Measurements from ENCODE around the gene UQCRHL. TPM values are rescaled to one million over a fixed set of nuclear protein-coding genes. Genes with fewer than 3 reads are reported as not detected.
A peak's percentile ranks its signal among the peaks of the same experiment; 100 is the strongest.

The UQCRHL gene
- total and polyA plus RNA-seq, 2 donors (not counting 1 experiment from before 2014, with no cell fraction given), result 0.98 to 1.8 TPM

GRCh38 chr1:15848143-15848928 lies 40.9 kb upstream of the UQCRHL start:
- peak overlapping the region; percentile 99 for H3K27ac Mint-ChIP-seq
- Histone ChIP-seq H3K4me3 (ENCODE audit: control extremely low read depth in 1 of 5, extremely low read depth in 1 of 5, insufficient read depth in 1 of 5, low read depth in 2 of 5, low read length in 4 of 5) (peak overlapping the region; percentile 59 to 99 (median 89)), H3K4me1 (ENCODE audit: control insufficient read depth in 2 of 2, insufficient read depth in 2 of 2, low read length in 2 of 2) (peaks cover 58 to 74% of the 10 kb centered on the region in 2 donors), H4K20me1 (ENCODE audit: control insufficient read depth, insufficient read depth, low read length, poor library complexity, severe bottlenecking) (peaks cover 8% of the 10 kb centered on the region), H3K27ac (ENCODE audit: low read length in 2 of 2) (peak overlapping the region; percentile 74 to 80), H3K36me3 (replicated peaks in 1 of 2; ENCODE audit: control extremely low read depth in 1 of 2, control insufficient read depth in 1 of 2, extremely low read depth in 1 of 2, insufficient read depth in 2 of 2, low read length in 1 of 2) (no peaks in the 10 kb centered on the region), H2AFZ (ENCODE audit: insufficient read depth, low read depth, low read length, poor library complexity, severe bottlenecking) (peak overlapping the region; percentile 75), H3K4me2 (replicated peaks; ENCODE audit: low read depth, low read length, poor library complexity, severe bottlenecking) (peak overlapping the region; percentile 77), H3K79me2 (ENCODE audit: control insufficient read depth, insufficient read depth, low read length) (peaks cover 68% of the 10 kb centered on the region), H3K9me3 (ENCODE audit: control extremely low read depth in 1 of 3, control insufficient read depth in 2 of 3, insufficient read depth in 1 of 3, low read length in 2 of 3) (peaks cover 0 to 3% (median 0%) of the 10 kb centered on the region in 3 donors), H3K27me3 (replicated peaks in 1 of 4; ENCODE audit: control extremely low read depth in 1 of 4, control insufficient read depth in 3 of 4, insufficient read depth in 4 of 4, low read length in 3 of 4) (no peaks in the 10 kb centered on the region), H3K9ac (ENCODE audit: low read length) (peak overlapping the region; percentile 88)
- H3K27me3 Mint-ChIP-seq, result no peaks in the 10 kb centered on the region
- ATAC-seq (ENCODE audit: low read depth), result peak; percentile 10
- H3K4me1 Mint-ChIP-seq, result peaks cover 57% of the 10 kb centered on the region
- H3K4me3 Mint-ChIP-seq, result peak overlapping the region; percentile 97
- no peak for TF ChIP-seq CTCF (IDR thresholded peaks at IDR 0.05)
- TF ChIP-seq EZH2 (IDR thresholded peaks at IDR 0.05; ENCODE audit: borderline replicate concordance, insufficient read depth, low read depth, low read length, poor library complexity, severe bottlenecking), result no peak
- intact Hi-C loops (cut with micrococcal nuclease), result loop anchor here (2.0 to 10.0 kb wide), 2 partner anchors 34 to 154 kb away; no protein-coding TSS in a partner anchor
- under 1% methylated on average over 103 of the region's 104 CpGs for WGBS (ENCODE audit: insufficient coverage)
- no peaks in the 10 kb centered on the region for H3K9me3 Mint-ChIP-seq (ENCODE audit: insufficient read depth)
- ChIA-PET CTCF (interaction anchor here (0.9 to 7.4 kb wide), 10 partner anchors 10 to 160 kb away, joined by 3 to 52 read pairs (median 3); no protein-coding TSS in a partner anchor), POLR2A (interaction anchor here (0.7 to 9.4 kb wide), 6 partner anchors 12 to 127 kb away, joined by 3 to 221 read pairs (median 4); partner anchors contain the start of gene ZBTB17)
- DNase-seq, result peak; percentile 82

GRCh38 chr1:15847893-15848142 lies 40.4 kb upstream of the UQCRHL start:
- H3K9me3 Mint-ChIP-seq (ENCODE audit: insufficient read depth), result no peaks in the 10 kb centered on the region
- under 1% methylated on average over 34 of the region's 34 CpGs for WGBS (ENCODE audit: insufficient coverage)
- POLR2A ChIA-PET, result interaction anchor here (0.6 to 9.4 kb wide), 8 partner anchors 12 to 323 kb away, joined by 3 to 221 read pairs (median 4); partner anchors contain the start of gene CASP9
- Histone ChIP-seq H3K4me3 (ENCODE audit: control extremely low read depth in 1 of 5, extremely low read depth in 1 of 5, insufficient read depth in 1 of 5, low read depth in 2 of 5, low read length in 4 of 5) (peak overlapping the region; percentile 41 to 93 (median 82)), H3K9ac (ENCODE audit: low read length) (peak overlapping the region; percentile 88), H3K36me3 (replicated peaks in 1 of 2; ENCODE audit: control extremely low read depth in 1 of 2, control insufficient read depth in 1 of 2, extremely low read depth in 1 of 2, insufficient read depth in 2 of 2, low read length in 1 of 2) (no peaks in the 10 kb centered on the region), H3K79me2 (ENCODE audit: control insufficient read depth, insufficient read depth, low read length) (peaks cover 63% of the 10 kb centered on the region), H3K4me1 (ENCODE audit: control insufficient read depth in 2 of 2, insufficient read depth in 2 of 2, low read length in 2 of 2) (peaks cover 57 to 74% of the 10 kb centered on the region in 2 donors), H3K27ac (ENCODE audit: low read length in 2 of 2) (peak overlapping the region; percentile 55 to 80), H3K27me3 (replicated peaks in 1 of 4; ENCODE audit: control extremely low read depth in 1 of 4, control insufficient read depth in 3 of 4, insufficient read depth in 4 of 4, low read length in 3 of 4) (no peaks in the 10 kb centered on the region), H2AFZ (ENCODE audit: insufficient read depth, low read depth, low read length, poor library complexity, severe bottlenecking) (peak overlapping the region; percentile 75), H3K4me2 (replicated peaks; ENCODE audit: low read depth, low read length, poor library complexity, severe bottlenecking) (peak overlapping the region; percentile 77), H4K20me1 (ENCODE audit: control insufficient read depth, insufficient read depth, low read length, poor library complexity, severe bottlenecking) (peaks cover 5% of the 10 kb centered on the region), H3K9me3 (ENCODE audit: control extremely low read depth in 1 of 3, control insufficient read depth in 2 of 3, insufficient read depth in 1 of 3, low read length in 2 of 3) (peaks cover 0 to 3% (median 0%) of the 10 kb centered on the region in 3 donors)
- H3K4me1 Mint-ChIP-seq, result peaks cover 56% of the 10 kb centered on the region
- CTCF ChIA-PET, result interaction anchor here (0.9 to 7.4 kb wide), 8 partner anchors 10 to 160 kb away, joined by 3 to 52 read pairs (median 3); no protein-coding TSS in a partner anchor
- peak overlapping the region; percentile 97 for H3K4me3 Mint-ChIP-seq
- DNase-seq (no peak), ATAC-seq (ENCODE audit: low read depth) (no peak)
- intact Hi-C loops (cut with micrococcal nuclease), result loop anchor here (1.0 to 10.0 kb wide), 3 partner anchors 11 to 153 kb away; no protein-coding TSS in a partner anchor
- H3K27me3 Mint-ChIP-seq, result no peaks in the 10 kb centered on the region
- peak overlapping the region; percentile 99 for H3K27ac Mint-ChIP-seq
- TF ChIP-seq EZH2 (IDR thresholded peaks at IDR 0.05; ENCODE audit: borderline replicate concordance, insufficient read depth, low read depth, low read length, poor library complexity, severe bottlenecking) (no peak), CTCF (IDR thresholded peaks at IDR 0.05) (no peak)
